K562 (cell line): ENCODE data around the gene MKS1. TPM values are rescaled to one million over a fixed set of nuclear protein-coding genes. Genes with fewer than 3 reads are reported as not detected.

Source experiments
- ATF7 ChIP-seq: fragments of 450-650 bp; IDR thresholded peaks from 2 replicates; pipeline ENCODE4 v1.7.1; 2014; ENCODE audit warnings: mild to moderate bottlenecking, moderate library complexity
- FOXA1 ChIP-seq: fragments of 450-650 bp; IDR thresholded peaks from 2 replicates; pipeline ENCODE4 v1.6.1; 2016; ENCODE audit warnings: mild to moderate bottlenecking, borderline replicate concordance
- HNRNPUL1 ChIP-seq: fragments of 200-400 bp; formaldehyde crosslinking; IDR thresholded peaks from 2 replicates; pipeline ENCODE4 v1.6.1; 2017; ENCODE audit warnings: low read length
- KDM5B ChIP-seq: fragments of 200-600 bp; sonication (generic); IDR thresholded peaks from 2 replicates; pipeline ENCODE4 v1.6.1; 2012; ENCODE audit warnings: low read depth, mild to moderate bottlenecking, moderate library complexity, low read length, control low read depth, inconsistent platforms; ENCODE audit not compliant: insufficient replicate concordance
- MEIS2 ChIP-seq: fragments of 450-650 bp; IDR thresholded peaks from 2 replicates; pipeline ENCODE4 v1.6.1; 2014; ENCODE audit warnings: mild to moderate bottlenecking; ENCODE audit not compliant: partially characterized antibody
- MTA1 ChIP-seq: fragments of 450-650 bp; IDR thresholded peaks from 2 replicates; pipeline ENCODE4 v1.6.1; 2017; ENCODE audit warnings: borderline replicate concordance
- NBN ChIP-seq: fragments of 450-650 bp; IDR thresholded peaks from 2 replicates; pipeline ENCODE4 v1.6.1; 2016; ENCODE audit warnings: low read depth, mild to moderate bottlenecking
- NCOA1 ChIP-seq: fragments of 450-650 bp; IDR thresholded peaks from 2 replicates; pipeline ENCODE4 v1.6.1; 2016; ENCODE audit warnings: low read depth
- RUNX1 ChIP-seq: sonication (generic); IDR thresholded peaks from 2 replicates; pipeline ENCODE4 v1.6.1; 2016; ENCODE audit warnings: antibody characterized with exemption, low read depth
- SIX5 ChIP-seq, 2 experiments: IDR thresholded peaks; 2 replicates each; pipeline ENCODE4 v1.6.1; 2011; ENCODE audit warnings: low read length in 2 of 2, borderline replicate concordance in 1 of 2, low read depth in 1 of 2, mild to moderate bottlenecking in 1 of 2, moderate library complexity in 1 of 2; ENCODE audit not compliant: insufficient read depth in 1 of 2
- SMAD2 ChIP-seq: fragments of 150-350 bp; IDR thresholded peaks from 2 replicates; pipeline ENCODE4 v1.6.1; 2014; ENCODE audit warnings: low read depth, mild to moderate bottlenecking, low read length
- SPI1 ChIP-seq: IDR thresholded peaks from 2 replicates; pipeline ENCODE4 v1.6.1; 2011; ENCODE audit warnings: low read depth, low read length, control low read depth, borderline replicate concordance
- SRSF3 ChIP-seq: fragments of 200-400 bp; formaldehyde crosslinking; IDR thresholded peaks from 2 replicates; pipeline ENCODE4 v1.6.1; 2016; ENCODE audit warnings: mild to moderate bottlenecking, low read length, moderate library complexity; ENCODE audit not compliant: insufficient read depth
- XRCC5 ChIP-seq: fragments of 200-400 bp; formaldehyde crosslinking; IDR thresholded peaks from 2 replicates; pipeline ENCODE4 v1.6.1; 2017; ENCODE audit warnings: low read depth, mild to moderate bottlenecking, low read length
- ZBED1 ChIP-seq: IDR thresholded peaks from 2 replicates; pipeline ENCODE4 v1.6.1; 2014
- ZBTB12 ChIP-seq: fragments of 250-450 bp; sonication (Bioruptor Pico); IDR thresholded peaks from 2 replicates; pipeline ENCODE4 v1.4.0; 2020
- ZBTB49 ChIP-seq: sonication (generic); formaldehyde crosslinking; IDR thresholded peaks from 2 replicates; pipeline ENCODE4 v1.8.0; 2022; ENCODE audit warnings: missing genetic modification reagents, mild to moderate bottlenecking, borderline replicate concordance
- ZNF165 ChIP-seq: fragments of 250-450 bp; sonication (Bioruptor Pico); IDR thresholded peaks from 2 replicates; pipeline ENCODE4 v1.4.0; 2020; ENCODE audit warnings: borderline replicate concordance
- ZNF197 ChIP-seq: fragments of 200-800 bp; sonication (Bioruptor generic); IDR thresholded peaks from 2 replicates; pipeline ENCODE4 v1.6.1; 2016; ENCODE audit warnings: low read depth, missing genetic modification characterization, missing compliant biosample characterization
- polyA plus RNA-seq, 8 experiments: library from polyadenylated mRNA; depleted of rRNA in 4 of 8; stranded (reverse) in 5 of 8; unstranded in 3 of 8; fragments of >200 nt; fragmentation: Nextera tagmentation in 2 of 8; fragmentation: Illumina TruSeq in 1 of 8; extraction: Ambion mirVana in 2 of 8; extraction: Trizol in 1 of 8; gene quantifications; 2 replicates each; pipeline versions ENCODE4 v1.2.1 to v1.2.3, GENCODE V29; 2011 to 2014; ENCODE audit warnings: inconsistent platforms in 1 of 8, missing spikeins in 1 of 8
- total RNA-seq, 7 experiments: library from RNA; depleted of rRNA in 6 of 7; stranded (reverse); fragments of >200 nt in 6 of 7; fragmentation: Illumina TruSeq in 2 of 7; extraction: Trizol in 2 of 7; gene quantifications; 2 replicates each; pipeline versions ENCODE4 v1.2.1 to v1.2.3, GENCODE V29; 2011 to 2021; ENCODE audit warnings: low replicate concordance in 1 of 7
- TF ChIP-seq, protein P1 (sequence below): IDR thresholded peaks from 3 replicates; pipeline ENCODE4 v1.6.1; 2011; ENCODE audit warnings: borderline replicate concordance, mild to moderate bottlenecking; ENCODE audit not compliant: insufficient read length, insufficient read depth
- TF ChIP-seq, protein P2 (sequence below): sonication (generic); formaldehyde crosslinking; IDR thresholded peaks from 2 replicates; pipeline ENCODE4 v1.8.0; 2022; ENCODE audit warnings: mild to moderate bottlenecking, missing genetic modification reagents

MKS1 gene
- total and polyA plus RNA-seq, 9 of the 15 experiments (the other 6 are each of a cell fraction or from before 2014, with no cell fraction given): 16.3 to 31.0 (median 25.9) TPM

GRCh38 chr17:58219007-58219788 lies at the start of gene MKS1 (continued):
- TF ChIP-seq, protein P1, sequence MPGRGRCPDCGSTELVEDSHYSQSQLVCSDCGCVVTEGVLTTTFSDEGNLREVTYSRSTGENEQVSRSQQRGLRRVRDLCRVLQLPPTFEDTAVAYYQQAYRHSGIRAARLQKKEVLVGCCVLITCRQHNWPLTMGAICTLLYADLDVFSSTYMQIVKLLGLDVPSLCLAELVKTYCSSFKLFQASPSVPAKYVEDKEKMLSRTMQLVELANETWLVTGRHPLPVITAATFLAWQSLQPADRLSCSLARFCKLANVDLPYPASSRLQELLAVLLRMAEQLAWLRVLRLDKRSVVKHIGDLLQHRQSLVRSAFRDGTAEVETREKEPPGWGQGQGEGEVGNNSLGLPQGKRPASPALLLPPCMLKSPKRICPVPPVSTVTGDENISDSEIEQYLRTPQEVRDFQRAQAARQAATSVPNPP: no peak
- TF ChIP-seq MEIS2 (peak; percentile 82), FOXA1 (no peak), ATF7 (peak; percentile 77), SPI1 (no peak), MTA1 (peak; percentile 95), ZBTB12 (CRISPR knock-in tag) (peak; percentile 71), KDM5B (peak; percentile 84), SIX5 (IDR thresholded peaks at IDR 0.05; ENCODE audit: borderline replicate concordance in 1 of 2, insufficient read depth in 1 of 2, low read depth in 1 of 2, low read length in 2 of 2) (peak in 1 of 2 experiments; percentile 25; a peak in 1 of 4 replicates), RUNX1 (peak; percentile 47; the same call in 1 of the 2 replicates), NBN (no peak), SMAD2 (no peak), ZBTB49 (CRISPR knock-in tag) (no peak), ZBED1 (no peak), HNRNPUL1 (no peak), ZNF197 (CRISPR knock-in tag) (no peak), NCOA1 (no peak), ZNF165 (CRISPR knock-in tag) (no peak), XRCC5 (0 out of 2 replicates have a peak, but pooled peaks have one; percentile 66), SRSF3 (no peak)
- TF ChIP-seq, protein P2, sequence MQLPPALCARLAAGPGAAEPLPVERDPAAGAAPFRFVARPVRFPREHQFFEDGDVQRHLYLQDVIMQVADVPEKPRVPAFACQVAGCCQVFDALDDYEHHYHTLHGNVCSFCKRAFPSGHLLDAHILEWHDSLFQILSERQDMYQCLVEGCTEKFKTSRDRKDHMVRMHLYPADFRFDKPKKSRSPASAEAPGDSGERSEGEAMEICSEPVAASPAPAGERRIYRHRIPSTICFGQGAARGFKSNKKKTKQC (CRISPR knock-in tag): no peak; the same call in none of the 2 replicates
